HepG2 (cell line): ENCODE measurements around the gene PITRM1.

Source experiments
- CTCF ChIP-seq: sonication (generic); formaldehyde crosslinking; IDR thresholded peaks from 2 replicates; pipeline ENCODE4 v1.5.0; 2020; ENCODE audit warnings: mild to moderate bottlenecking, missing genetic modification reagents, moderate library complexity
- ELF4 ChIP-seq: sonication (generic); formaldehyde crosslinking; IDR thresholded peaks from 2 replicates; pipeline ENCODE4 v1.5.0; 2020; ENCODE audit warnings: missing genetic modification reagents, mild to moderate bottlenecking, moderate library complexity, borderline replicate concordance
- EP300 ChIP-seq, 3 experiments: sonication (generic) in 1 of 3; formaldehyde crosslinking in 1 of 3; IDR thresholded peaks; 2 replicates each; pipeline versions ENCODE4 v1.5.1 to v1.6.1; 2011 to 2020; ENCODE audit warnings: low read depth in 2 of 3, low read length in 2 of 3, borderline replicate concordance in 1 of 3, improper control_type of control experiment in 1 of 3, mild to moderate bottlenecking in 1 of 3, missing genetic modification reagents in 1 of 3, moderate library complexity in 1 of 3
- HHEX ChIP-seq: IDR thresholded peaks from 2 replicates; pipeline ENCODE4 v1.6.1; 2016; ENCODE audit warnings: control low read depth
- MEIS2 ChIP-seq: sonication (generic); formaldehyde crosslinking; IDR thresholded peaks from 2 replicates; pipeline ENCODE4 v1.9.0; 2021; ENCODE audit warnings: mild to moderate bottlenecking, missing genetic modification reagents
- POLR2AphosphoS2 ChIP-seq: IDR thresholded peaks from 2 replicates; pipeline ENCODE4 v1.6.1; 2011; ENCODE audit warnings: low read depth, low read length, improper control_type of control experiment
- ZZZ3 ChIP-seq: sonication (generic); formaldehyde crosslinking; IDR thresholded peaks from 2 replicates; pipeline ENCODE4 v1.4.0; 2020; ENCODE audit warnings: missing genetic modification reagents, mild to moderate bottlenecking, borderline replicate concordance
- TF ChIP-seq, protein P1 (sequence below): sonication (generic); formaldehyde crosslinking; IDR thresholded peaks from 2 replicates; pipeline ENCODE4 v1.4.0; 2020; ENCODE audit warnings: missing genetic modification reagents

- TF ChIP-seq CTCF (CRISPR knock-in tag) (no peak), EP300 (IDR thresholded peaks at IDR 0.05; ENCODE audit: low read depth in 2 of 2, low read length in 2 of 2) (no peak), EP300 (CRISPR knock-in tag; IDR thresholded peaks at IDR 0.05; ENCODE audit: borderline replicate concordance) (no peak), HHEX (CRISPR knock-in tag) (no peak), POLR2AphosphoS2 (no peak), ELF4 (CRISPR knock-in tag) (no peak), ZZZ3 (no peak), MEIS2 (CRISPR knock-in tag) (no peak)
- TF ChIP-seq, protein P1, sequence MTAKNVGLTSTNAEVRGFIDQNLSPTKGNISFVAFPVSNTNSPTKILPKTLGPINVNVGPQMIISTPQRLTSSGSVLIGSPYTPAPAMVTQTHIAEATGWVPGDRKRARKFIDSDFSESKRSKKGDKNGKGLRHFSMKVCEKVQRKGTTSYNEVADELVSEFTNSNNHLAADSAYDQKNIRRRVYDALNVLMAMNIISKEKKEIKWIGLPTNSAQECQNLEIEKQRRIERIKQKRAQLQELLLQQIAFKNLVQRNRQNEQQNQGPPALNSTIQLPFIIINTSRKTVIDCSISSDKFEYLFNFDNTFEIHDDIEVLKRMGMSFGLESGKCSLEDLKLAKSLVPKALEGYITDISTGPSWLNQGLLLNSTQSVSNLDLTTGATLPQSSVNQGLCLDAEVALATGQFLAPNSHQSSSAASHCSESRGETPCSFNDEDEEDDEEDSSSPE, result no peak
Observed at GRCh38 chr10:3096149-3096548, 76.4 kb downstream of the PITRM1 start.
